Activated CD8-positive, alpha-beta memory T cell treated with anti-CD3 and anti-CD28 coated beads, Interleukin-2, amount 50 U/mL, for 1 hour (primary cell): ENCODE data around the gene BANF2.
"Not testable (repeated sequence)": the region's sequence is repeated elsewhere in the genome, so short reads cannot be mapped to it uniquely, and the experiment has no call there.

Experiments
- DNase-seq: peaks from one replicate; pipeline ENCODE4 v3.0.0-alpha.2; 2020; ENCODE audit errors: extremely low read depth

Gene BANF2

DNA sequence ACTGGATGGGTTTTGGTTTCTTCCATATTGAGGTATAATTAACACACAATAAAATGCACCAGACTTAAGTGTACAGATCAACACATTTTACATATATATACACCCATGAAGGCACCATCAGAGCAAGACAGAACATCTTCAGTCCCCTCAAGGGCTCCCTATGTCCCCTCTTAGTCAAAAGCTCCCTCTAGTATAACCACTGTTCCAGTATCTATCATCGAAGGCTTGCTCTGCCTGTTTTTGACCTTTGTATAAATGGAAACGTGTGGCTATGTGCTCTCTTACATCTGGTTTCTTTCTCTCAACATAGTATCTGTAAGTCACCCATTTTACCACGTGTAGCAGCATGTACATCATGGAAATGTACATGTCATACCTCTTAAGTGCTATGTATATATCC lies 66.5 kb downstream of the BANF2 start:
- no peak for DNase-seq

DNA sequence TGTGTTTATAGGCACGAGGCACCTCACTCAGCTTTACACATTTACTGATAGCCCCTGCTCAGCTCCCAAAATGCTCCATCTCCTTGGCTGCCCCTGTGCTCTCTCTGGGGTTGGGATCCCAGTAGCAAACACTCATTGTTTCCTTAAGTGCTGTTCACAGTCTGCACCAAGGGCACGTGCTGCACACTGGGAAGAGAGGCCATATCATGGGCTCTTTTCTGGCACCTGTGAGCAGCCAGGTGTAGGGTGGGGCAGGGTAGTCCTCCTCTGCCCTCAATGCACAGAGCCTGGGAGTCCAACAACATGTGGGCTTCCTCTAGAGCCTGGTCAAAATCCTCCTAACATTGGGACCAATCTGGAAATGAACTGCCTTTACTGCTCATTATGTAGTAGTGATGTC lies 67.9 kb downstream of the BANF2 start:
- DNase-seq = no peak

DNA sequence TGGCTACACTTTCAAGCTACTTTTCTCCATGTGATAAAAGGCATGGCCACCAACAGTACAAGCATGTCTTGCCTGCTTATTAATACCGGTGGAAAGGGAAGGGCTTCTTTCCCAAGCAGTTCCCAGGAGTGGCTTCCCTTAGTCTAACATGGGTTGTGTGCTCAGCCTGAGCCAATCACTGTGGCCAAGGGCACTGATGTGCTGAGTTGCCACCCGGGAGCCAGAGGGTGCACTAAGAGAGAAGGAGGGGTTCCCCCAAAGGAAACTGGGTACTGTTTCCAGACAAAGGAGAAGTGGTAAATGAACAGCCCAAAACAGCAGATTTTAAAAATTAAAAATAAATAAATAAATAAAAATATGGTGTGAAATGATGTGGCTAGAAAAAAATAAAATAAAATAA lies 68.5 kb downstream of the BANF2 start:
- no peak for DNase-seq

DNA sequence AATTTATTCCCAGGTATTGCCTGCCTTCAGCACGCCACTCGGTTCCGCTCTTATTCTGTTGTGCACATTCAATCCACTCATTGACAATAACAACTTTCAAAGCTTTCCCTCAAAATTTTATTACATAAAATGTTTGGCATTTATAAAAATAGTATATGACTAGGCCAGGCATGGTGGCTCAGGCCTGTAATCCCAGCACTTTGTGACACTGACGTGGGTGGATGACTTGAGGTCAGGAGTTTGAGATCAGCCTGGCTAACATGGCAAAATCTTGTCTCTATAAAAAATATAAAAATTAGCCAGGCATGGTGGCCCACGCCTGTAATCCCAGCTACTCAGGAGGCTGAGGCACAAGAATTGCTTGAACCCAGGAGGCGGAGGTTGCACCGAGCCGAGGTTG lies 70.0 kb downstream of the BANF2 start:
- not testable (repeated sequence) for DNase-seq

DNA sequence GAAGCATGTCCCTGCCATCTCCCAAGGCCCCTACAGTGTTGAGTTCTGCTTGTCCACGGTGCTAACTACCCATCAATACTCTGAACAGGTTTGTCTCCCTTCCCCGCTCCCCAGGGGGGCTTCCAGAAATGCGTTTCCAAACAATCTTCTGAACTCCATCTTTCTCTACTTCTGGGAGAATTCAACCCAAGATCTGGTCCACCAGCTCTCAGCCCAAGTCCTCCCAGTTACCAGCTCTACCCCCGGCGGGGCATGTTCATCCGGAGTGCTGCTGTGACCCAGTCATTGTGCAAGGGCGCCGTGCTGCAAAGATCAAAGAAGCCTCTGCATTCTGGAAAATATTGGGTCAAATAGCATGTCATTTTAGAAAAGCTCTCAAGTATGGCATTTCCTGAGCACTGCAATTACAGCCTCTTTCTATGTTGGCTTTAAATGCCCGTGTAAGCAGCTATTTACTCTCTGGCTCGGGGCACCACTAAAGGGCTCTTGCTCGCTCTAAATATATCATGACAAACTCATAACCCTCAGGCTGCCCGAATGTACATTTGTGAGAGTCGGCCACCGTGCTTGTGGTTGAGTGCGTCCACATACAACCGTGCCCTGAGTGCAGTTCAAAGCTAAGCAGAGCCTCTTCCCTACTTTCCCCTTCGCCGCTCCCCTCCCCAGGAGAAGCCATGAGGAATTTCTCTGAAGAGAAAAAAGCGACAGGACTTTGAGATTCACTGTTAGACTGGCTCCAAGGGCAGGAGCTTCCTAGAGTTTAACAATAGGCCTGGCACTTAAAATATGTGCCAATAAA lies 71.6 kb downstream of the BANF2 start:
- no peak for DNase-seq

DNA sequence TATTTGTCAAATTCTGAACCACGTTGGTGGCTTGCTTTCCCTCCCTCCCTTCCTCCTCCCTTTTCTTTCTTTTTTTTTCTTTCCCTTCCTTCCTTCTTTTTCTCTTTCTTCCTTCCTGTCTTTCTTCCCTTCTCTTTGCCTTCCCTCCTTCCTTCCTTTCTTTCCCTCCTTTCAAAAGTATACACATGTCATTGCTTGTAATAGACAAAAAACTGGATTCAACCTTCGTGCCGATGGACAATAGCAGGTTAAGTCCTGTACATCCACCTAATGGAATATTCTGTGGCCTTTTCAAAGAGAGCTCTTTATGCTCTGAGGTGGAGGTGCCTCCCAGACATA lies 72.2 kb downstream of the BANF2 start:
- no peak for DNase-seq

DNA sequence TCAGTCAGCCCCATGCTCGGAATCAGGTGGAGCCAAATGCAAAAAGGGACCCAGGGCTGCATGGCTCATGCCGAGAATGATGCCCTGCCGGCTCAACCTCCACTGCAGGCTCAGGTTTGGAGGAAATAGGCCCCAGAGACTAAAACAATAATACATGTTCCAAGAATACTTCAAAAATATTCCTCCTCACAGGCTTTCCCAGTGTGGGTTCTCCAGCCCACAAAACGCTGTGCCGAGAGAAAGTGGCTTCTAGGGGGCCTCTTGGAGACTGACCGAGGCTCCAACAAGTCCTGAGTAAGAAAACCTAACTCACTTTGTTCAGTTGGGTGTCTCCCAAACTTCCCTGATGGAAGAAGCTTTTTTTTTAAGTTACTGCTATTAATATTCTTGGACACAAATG lies 73.9 kb downstream of the BANF2 start:
- DNase-seq = no peak

DNA sequence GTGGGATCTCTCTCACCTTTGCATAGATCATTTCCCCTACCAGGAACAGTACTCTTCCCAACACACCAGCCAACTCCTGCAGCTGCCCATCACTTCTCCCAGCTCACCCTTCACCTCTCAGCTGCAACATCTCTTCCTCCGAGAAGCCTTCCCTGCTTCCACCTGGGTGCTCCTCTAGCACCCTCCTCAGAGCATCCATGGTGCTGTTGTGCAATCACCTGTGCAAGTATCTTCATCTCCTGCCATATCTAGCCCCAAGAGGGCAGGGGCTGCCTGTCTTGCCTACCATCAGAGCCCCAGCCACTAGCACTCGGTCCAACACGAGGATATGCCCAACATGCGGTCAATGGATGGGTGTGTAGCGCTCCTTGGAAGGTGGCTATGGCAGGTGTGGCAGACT lies 75.8 kb downstream of the BANF2 start:
- DNase-seq = no peak

DNA sequence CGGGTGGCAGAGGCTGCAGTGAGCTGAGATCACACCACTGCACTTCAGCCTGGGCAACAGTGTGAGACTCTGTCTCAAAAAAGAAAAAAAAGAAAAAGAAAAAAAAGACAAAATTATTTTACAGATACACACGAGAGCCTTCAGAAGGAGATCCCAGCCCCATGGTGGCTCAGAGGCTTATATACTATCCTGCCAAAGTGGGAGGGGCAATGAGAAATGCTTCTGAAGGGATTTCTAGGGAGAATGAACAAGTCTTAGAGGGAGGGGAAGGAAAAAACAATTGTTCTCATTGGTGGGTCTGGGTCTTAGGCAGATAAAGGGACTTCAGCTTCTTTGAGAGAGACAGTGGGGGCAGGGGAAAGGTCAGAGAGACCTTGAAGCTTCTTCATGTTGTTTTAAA lies 76.8 kb downstream of the BANF2 start:
- DNase-seq = no peak

DNA sequence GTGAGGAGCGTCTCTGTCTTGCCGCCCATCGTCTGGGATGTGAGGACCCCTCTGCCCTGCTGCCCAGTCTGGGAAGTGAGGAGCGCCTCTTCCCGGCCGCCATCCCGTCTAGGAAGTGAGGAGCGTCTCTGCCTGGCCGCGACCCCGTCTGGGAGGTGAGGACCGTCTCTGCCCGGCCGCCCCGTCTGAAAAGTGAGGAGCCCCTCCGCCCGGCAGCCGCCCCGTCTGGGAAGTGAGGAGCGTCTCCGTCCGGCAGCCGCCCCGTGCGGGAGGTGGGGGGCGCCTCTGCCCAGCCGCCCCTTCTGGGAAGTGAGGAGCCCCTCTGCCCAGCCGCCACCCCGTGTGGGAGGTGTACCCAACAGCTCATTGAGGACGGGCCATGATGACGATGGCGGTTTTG lies 79.2 kb downstream of the BANF2 start:
- not testable (repeated sequence) for DNase-seq

DNA sequence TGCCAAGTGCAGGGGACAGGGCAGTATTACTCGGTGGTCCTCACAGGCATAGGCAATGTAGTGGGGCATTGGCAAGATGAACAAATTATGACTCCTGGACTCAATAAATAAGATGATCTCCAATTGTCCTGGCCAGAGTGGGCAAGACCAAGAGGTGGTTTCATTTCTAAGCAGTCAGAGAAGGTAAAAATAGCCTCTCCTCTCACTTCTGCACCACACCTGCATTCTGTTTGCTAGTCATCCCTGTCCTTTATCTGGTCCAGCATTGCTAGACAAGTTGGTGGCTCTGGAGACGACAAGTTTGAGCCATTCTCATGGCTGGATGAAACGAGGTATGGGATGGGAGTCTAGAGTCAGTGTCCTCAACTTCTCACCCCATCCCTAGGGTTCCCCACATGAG lies 83.0 kb downstream of the BANF2 start:
- no peak for DNase-seq

DNA sequence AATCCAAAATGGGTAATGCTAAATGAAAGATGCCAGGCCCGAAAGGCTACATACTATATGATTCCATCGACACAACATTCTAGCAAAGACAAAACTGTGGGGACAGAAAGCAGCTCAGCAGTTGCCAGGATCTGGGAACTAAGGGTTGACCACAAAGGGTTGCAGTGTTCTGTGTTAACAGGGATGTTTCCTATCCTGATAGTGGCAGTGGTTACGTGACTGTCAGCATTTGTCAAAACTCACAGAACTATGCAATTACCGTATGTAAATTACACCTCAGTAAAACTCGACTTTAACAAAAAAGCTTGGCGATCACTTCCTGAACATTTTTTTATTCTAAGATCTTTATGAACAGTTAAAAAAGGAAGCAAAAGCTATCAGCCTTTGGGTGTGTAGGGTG lies 83.9 kb downstream of the BANF2 start:
- no peak for DNase-seq

DNA sequence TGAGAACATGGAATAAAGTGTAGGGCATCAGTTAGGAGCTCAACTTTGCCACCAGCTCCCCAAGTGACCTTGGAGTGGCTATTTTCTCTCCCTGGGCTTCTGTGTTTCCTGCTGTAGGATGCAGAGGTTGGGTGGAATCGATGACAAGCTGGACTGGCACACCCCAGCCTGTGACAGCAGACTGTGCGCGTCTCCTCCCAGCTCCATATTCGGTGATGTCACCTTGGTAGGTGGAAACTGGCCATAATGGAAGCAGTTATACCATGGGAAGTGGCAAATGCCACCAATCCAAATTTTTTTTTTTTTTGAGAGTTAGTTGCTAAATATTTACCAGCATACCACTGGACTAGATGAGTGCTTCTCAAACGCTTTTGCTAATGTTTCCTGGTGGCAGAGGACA lies 85.2 kb downstream of the BANF2 start:
- DNase-seq = no peak
